ENCODE measurements around the gene IRF2.

The IRF2 gene

DNA sequence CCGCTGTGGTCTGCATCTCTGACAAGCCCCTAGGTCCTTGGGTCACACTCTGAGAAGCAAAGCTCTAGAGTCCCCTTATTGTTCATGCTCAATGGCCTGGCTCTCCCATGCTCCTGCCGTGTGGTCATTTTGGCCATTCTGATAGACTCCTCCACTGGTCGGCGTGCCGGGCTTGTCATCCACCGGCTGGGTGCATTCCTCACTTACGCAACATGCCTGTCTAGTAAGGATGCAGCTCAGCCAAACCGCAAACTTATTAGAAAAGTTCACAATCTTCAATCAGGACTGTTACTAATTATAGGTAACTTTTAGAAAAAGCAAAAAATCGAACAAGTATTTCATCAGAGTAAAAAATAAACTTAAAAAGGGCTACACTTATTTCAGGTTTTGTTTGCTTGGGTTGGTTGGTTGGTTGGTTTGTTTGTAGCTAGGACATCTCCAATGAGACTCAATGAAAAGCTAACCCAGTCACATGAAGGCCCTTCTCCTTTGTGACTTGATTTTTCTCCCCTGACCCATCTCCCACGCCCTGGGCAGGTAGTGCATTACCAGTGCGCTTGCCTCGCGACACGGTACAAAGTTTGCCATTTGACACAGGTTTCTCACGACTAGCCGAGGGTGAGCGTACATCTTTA, 41.0 kb downstream of the IRF2 start:
- Histone ChIP-seq H3K79me2 (peaks cover 43% of the 10 kb centered on the region), H3K36me3 (ENCODE audit: control insufficient read depth, insufficient read depth, low read length) (no peaks in the 10 kb centered on the region), H2AFZ (no peak overlapping the region), H3K4me3 (ENCODE audit: low read depth, low read length) (no peak overlapping the region), H3K4me1 (peaks cover under 1% of the 10 kb centered on the region), H3K9ac (no peak overlapping the region), H3K4me2 (ENCODE audit: low read length) (no peak overlapping the region), H3K9me3 (ENCODE audit: control insufficient read depth, low read length) (no peaks in the 10 kb centered on the region), H3K27me3 (ENCODE audit: control insufficient read depth, insufficient read depth, low read length) (no peaks in the 10 kb centered on the region), H3K27ac (no peak overlapping the region)
- TF ChIP-seq, protein P1, sequence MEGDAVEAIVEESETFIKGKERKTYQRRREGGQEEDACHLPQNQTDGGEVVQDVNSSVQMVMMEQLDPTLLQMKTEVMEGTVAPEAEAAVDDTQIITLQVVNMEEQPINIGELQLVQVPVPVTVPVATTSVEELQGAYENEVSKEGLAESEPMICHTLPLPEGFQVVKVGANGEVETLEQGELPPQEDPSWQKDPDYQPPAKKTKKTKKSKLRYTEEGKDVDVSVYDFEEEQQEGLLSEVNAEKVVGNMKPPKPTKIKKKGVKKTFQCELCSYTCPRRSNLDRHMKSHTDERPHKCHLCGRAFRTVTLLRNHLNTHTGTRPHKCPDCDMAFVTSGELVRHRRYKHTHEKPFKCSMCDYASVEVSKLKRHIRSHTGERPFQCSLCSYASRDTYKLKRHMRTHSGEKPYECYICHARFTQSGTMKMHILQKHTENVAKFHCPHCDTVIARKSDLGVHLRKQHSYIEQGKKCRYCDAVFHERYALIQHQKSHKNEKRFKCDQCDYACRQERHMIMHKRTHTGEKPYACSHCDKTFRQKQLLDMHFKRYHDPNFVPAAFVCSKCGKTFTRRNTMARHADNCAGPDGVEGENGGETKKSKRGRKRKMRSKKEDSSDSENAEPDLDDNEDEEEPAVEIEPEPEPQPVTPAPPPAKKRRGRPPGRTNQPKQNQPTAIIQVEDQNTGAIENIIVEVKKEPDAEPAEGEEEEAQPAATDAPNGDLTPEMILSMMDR (IDR thresholded peaks at IDR 0.05) = no peak

DNA sequence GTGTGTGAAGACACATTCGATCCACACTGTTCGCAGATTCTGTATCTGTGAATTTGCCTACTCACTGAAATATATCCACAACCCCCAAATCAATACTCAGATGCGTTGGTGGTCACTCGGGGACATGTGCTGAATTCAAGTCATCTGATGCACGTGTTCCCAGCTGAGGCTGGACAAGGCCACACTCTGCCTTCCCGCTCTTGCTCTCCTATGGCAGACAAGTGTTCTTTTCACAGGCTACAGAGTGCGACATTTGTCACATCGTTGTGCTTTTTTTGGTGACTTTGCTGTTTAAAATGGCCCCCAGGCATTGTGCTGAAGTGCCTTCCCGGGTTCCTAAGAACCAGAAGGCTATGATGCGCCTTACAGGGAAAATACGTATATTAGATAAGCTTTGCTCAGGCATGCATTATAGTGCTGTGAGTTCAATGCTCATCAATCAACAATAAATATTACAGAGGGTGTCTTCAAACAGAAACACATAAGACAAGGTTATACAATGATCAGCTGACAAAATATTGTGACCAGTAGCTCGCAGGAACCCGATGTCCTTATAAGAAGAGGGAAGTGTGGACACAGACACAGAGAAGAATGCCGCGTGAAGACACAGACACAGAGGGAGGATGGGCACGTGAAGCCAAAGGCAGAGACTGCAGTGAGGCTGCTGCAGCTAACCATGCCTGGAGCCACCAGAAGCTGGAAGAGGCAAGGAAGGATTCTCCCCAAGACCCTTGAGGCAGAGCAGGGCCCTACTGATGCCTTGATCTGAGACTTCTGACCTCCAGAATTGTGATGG, 42.0 kb downstream of the IRF2 start:
- Histone ChIP-seq H3K79me2 (peaks cover 35% of the 10 kb centered on the region), H3K27ac (no peak overlapping the region), H3K9ac (no peak overlapping the region), H2AFZ (no peak overlapping the region), H3K4me2 (ENCODE audit: low read length) (no peak overlapping the region), H3K4me3 (ENCODE audit: low read depth, low read length) (no peak overlapping the region), H3K4me1 (peaks cover 7% of the 10 kb centered on the region), H3K36me3 (ENCODE audit: control insufficient read depth, insufficient read depth, low read length) (no peaks in the 10 kb centered on the region), H3K9me3 (ENCODE audit: control insufficient read depth, low read length) (no peaks in the 10 kb centered on the region), H3K27me3 (ENCODE audit: control insufficient read depth, insufficient read depth, low read length) (no peaks in the 10 kb centered on the region)
- TF ChIP-seq, protein P1 (IDR thresholded peaks at IDR 0.05) = no peak

DNA sequence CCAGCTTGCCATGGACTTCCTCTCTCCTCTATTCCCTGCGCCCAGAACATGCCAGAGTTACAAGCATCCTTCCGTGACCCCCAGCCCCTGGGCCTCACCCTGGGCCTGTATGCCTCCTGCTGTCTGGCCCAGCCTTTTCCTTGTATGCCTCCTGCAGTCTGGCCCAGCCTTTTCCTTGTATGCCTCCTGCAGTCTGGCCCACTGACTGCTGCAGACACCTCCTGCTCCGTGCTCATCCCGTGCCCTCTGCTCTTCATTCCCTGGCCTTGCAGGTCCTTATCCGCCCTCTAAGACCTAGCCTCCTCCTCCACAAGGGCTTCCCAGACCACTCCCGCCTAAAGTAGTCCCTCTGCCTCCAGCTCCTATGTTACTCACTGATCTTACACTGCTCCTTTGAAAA, 44.2 kb downstream of the IRF2 start:
- H3K27me3 ChIP-seq (ENCODE audit: control insufficient read depth, insufficient read depth, low read length) = no peaks in the 10 kb centered on the region
- peaks cover 28% of the 10 kb centered on the region for H3K79me2 ChIP-seq
- no peak overlapping the region for H2AFZ ChIP-seq
- no peaks in the 10 kb centered on the region for H3K36me3 ChIP-seq (ENCODE audit: control insufficient read depth, insufficient read depth, low read length)
- H3K4me3 ChIP-seq (ENCODE audit: low read depth, low read length) = no peak overlapping the region
- TF ChIP-seq, protein P1 (IDR thresholded peaks at IDR 0.05) = no peak
- H3K9me3 ChIP-seq (ENCODE audit: control insufficient read depth, low read length) = no peaks in the 10 kb centered on the region
- no peak overlapping the region for H3K4me2 ChIP-seq (ENCODE audit: low read length)
- H3K4me1 ChIP-seq = peaks cover 7% of the 10 kb centered on the region
- H3K27ac ChIP-seq = no peak overlapping the region
- H3K9ac ChIP-seq = no peak overlapping the region

DNA sequence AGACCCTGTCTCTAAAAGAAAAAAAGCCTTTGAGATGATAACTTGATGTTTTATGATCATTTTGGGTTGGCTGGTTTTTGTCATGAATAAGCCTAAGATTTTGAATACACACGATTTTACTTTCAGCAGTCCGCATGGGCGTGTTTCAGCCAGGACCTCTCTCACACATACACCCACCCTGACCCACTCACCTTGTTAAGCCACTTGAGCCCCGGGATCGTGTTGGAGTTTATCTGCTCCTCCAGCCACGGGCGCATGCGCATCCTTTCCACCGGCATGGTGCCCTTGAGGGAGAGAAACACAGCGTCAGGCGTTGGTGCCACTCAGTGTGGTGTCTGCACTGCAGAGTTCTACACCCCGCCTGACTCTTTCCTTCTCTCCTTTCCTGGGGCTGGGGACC, 45.6 kb downstream of the IRF2 start:
- H3K27me3 ChIP-seq (ENCODE audit: control insufficient read depth, insufficient read depth, low read length) = no peaks in the 10 kb centered on the region
- TF ChIP-seq, protein P1 (IDR thresholded peaks at IDR 0.05) = no peak
- no peak overlapping the region for H3K4me3 ChIP-seq (ENCODE audit: low read depth, low read length)
- H3K27ac ChIP-seq = no peak overlapping the region
- H3K36me3 ChIP-seq (ENCODE audit: control insufficient read depth, insufficient read depth, low read length) = no peaks in the 10 kb centered on the region
- H3K9me3 ChIP-seq (ENCODE audit: control insufficient read depth, low read length) = no peaks in the 10 kb centered on the region
- no peak overlapping the region for H3K9ac ChIP-seq
- no peak overlapping the region for H2AFZ ChIP-seq
- H3K4me1 ChIP-seq = peaks cover 7% of the 10 kb centered on the region
- H3K4me2 ChIP-seq (ENCODE audit: low read length) = no peak overlapping the region
- peaks cover 23% of the 10 kb centered on the region for H3K79me2 ChIP-seq
